Stimulated activated naive CD8-positive, alpha-beta T cell treated with anti-CD3 and anti-CD28 coated beads, Interleukin-15, amount 100 ng/mL, for 72 hours (primary cell): ENCODE results near the gene NADK.

Source experiments
- ATAC-seq: fragments of 150-1000 bp; cut with Tn5 transposase; 2 replicates; pipeline ENCODE4 v1.10.0; 2021; ENCODE audit warnings: mild to moderate bottlenecking, moderate library complexity
- DNase-seq, 2 donors: peaks; one replicate each; pipeline ENCODE4 v3.0.0; 2021 to 2022
- H3K27ac Mint-ChIP-seq, 2 donors: one replicate each; pipeline ENCODE4 v1.8.0; 2022; ENCODE audit warnings: mild to moderate bottlenecking in 2 of 2, mixed read lengths in 2 of 2, moderate library complexity in 2 of 2
- H3K27me3 Mint-ChIP-seq: one replicate; pipeline ENCODE4 v1.8.0; 2022; ENCODE audit warnings: mixed read lengths
- H3K4me1 Mint-ChIP-seq: one replicate; pipeline ENCODE4 v1.8.0; 2022; ENCODE audit warnings: mild to moderate bottlenecking, mixed read lengths
- H3K4me3 Mint-ChIP-seq, 2 donors: one replicate each; pipeline ENCODE4 v1.8.0; 2022; ENCODE audit warnings: mild to moderate bottlenecking in 2 of 2, mixed read lengths in 2 of 2, moderate library complexity in 1 of 2
- H3K9me3 Mint-ChIP-seq, 2 donors: one replicate each; pipeline ENCODE4 v1.8.0; 2022; ENCODE audit warnings: mixed read lengths in 2 of 2

NADK gene, protein sequence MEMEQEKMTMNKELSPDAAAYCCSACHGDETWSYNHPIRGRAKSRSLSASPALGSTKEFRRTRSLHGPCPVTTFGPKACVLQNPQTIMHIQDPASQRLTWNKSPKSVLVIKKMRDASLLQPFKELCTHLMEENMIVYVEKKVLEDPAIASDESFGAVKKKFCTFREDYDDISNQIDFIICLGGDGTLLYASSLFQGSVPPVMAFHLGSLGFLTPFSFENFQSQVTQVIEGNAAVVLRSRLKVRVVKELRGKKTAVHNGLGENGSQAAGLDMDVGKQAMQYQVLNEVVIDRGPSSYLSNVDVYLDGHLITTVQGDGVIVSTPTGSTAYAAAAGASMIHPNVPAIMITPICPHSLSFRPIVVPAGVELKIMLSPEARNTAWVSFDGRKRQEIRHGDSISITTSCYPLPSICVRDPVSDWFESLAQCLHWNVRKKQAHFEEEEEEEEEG

GRCh38 chr1:1777950-1778662 is at the start of gene NADK:
Gene NADK (minus strand): TSS chr1:1778470. CDS start chr1:1765406, 13,064 bp downstream.
- ATAC-seq (peak; percentile 58), DNase-seq (peak; percentile 69 to 82)
- no peaks in the 10 kb centered on the region for H3K27me3 Mint-ChIP-seq
- H3K27ac Mint-ChIP-seq = peak within 1 kb of the TSS; percentile 89 to 90
- peaks cover 73% of the 10 kb centered on the region for H3K4me1 Mint-ChIP-seq
- no peaks in the 10 kb centered on the region for H3K9me3 Mint-ChIP-seq
- H3K4me3 Mint-ChIP-seq = peak within 1 kb of the TSS; percentile 81 to 82

DNA sequence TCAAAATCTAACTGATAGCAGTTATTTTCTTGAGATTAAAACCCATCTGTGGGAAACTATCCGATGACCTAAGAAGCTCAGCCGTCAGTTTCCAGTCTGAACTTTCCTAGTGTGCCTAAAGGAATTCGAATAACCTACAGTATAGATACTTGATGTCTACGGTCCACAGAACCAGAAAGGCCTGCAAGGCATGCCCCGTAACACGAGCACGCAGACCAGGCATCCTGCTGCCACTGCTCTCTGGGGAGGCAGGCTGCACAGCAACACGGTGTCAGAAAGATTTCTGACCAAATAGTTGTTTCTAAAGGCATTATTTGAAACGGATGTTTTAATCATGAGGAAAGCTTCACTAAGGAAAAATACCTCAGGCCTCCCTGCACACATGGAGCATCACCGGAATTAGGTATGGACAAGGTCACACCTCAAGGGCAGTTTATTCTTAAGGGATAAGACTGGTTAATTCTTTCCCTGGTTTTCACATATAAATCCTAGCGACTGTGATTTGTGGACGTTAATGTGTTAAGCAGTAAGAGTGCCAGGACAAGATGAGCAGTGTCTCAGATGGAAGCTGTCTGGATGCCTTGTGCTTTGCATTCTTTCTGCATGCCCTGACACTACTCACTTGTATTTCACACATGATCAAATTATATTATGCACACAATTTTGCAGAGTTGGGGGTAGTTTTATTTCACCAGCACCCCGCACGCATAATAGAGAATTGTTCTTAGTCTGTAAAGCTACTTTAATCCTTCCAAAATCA is 49.0 kb upstream of the NADK start:
- DNase-seq (no peak), ATAC-seq (no peak)
- Mint-ChIP-seq H3K4me1 (peaks cover 35% of the 10 kb centered on the region), H3K4me3 (no peak overlapping the region), H3K9me3 (no peaks in the 10 kb centered on the region), H3K27me3 (no peaks in the 10 kb centered on the region), H3K27ac (no peak overlapping the region)

GRCh38 chr1:1826356-1827088 is 48.3 kb upstream of the NADK start:
- H3K27me3 Mint-ChIP-seq = no peaks in the 10 kb centered on the region
- H3K27ac Mint-ChIP-seq = peak overlapping the region; percentile 12 to 31
- H3K9me3 Mint-ChIP-seq = no peaks in the 10 kb centered on the region
- DNase-seq (no peak), ATAC-seq (no peak)
- no peak overlapping the region for H3K4me3 Mint-ChIP-seq
- H3K4me1 Mint-ChIP-seq = peaks cover 35% of the 10 kb centered on the region

DNA sequence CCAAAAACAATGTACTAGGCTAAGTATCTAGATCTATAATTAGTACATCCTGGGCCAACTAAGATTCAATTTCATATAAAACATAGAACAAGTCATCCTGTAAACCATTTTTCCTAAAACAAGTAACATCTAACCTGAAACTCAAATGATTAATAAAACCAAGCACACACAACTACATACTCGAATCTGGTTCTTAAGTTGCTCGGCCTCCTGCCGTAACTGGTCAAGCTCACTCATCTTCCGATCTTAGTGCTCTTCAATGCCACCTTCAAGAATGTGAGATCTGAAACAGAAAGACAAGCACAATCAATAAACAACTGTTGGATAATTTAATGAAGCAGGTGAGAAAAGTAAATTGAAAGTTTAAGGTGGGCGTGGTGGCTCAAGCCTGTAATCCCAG is 46.9 kb upstream of the NADK start:
- no peaks in the 10 kb centered on the region for H3K27me3 Mint-ChIP-seq
- H3K27ac Mint-ChIP-seq = peak overlapping the region; percentile 86 to 91
- no peaks in the 10 kb centered on the region for H3K9me3 Mint-ChIP-seq
- no peak for DNase-seq
- H3K4me3 Mint-ChIP-seq = no peak overlapping the region
- ATAC-seq = peak; percentile 46
- peaks cover 35% of the 10 kb centered on the region for H3K4me1 Mint-ChIP-seq

- Mint-ChIP-seq H3K4me1 (peaks cover 9% of the 10 kb centered on the region), H3K27ac (no peak overlapping the region), H3K9me3 (no peaks in the 10 kb centered on the region), H3K4me3 (no peak overlapping the region), H3K27me3 (no peaks in the 10 kb centered on the region)
- DNase-seq = no peak
- ATAC-seq = no peak
Observed at GRCh38 chr1:1819762-1820161, 41.5 kb upstream of the NADK start.

GRCh38 chr1:1817221-1817620 is 39.0 kb upstream of the NADK start:
- ATAC-seq (no peak), DNase-seq (no peak)
- peak overlapping the region in 1 of 2 donors; percentile 28 for H3K27ac Mint-ChIP-seq
- H3K27me3 Mint-ChIP-seq = no peaks in the 10 kb centered on the region
- no peak overlapping the region for H3K4me3 Mint-ChIP-seq
- H3K4me1 Mint-ChIP-seq = no peaks in the 10 kb centered on the region
- H3K9me3 Mint-ChIP-seq = no peaks in the 10 kb centered on the region

DNA sequence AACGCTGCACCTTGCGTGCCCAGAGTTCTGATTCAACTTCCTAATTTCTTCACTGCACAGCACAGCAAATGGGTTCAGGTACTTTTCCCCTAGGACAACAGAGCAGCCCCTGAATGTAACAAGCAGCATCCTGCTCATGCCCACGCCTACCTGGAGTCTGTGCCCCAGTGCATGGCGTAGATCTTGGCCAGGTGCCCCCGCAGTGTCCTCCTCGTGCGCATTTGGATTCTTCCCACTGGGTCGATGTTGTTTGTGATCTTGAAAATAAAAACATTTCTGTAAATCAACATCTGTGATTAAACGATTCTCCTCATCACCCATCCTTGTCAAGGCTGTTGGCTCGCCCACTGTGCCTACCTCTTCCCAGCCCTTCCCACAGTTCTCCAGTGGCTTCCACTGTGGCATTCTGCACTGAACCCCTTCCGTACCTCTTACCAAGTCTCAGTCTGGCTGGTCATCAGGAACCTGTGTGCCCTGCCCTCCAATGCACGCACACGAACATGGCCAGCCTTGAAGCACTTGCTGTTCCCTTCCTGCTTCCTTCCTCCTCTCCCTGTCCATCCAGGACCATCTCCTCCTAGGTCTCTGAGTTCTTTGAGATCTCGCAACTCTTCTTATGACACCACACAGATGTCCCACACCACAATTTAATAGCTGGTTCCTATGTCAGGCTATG is 37.5 kb upstream of the NADK start:
- Mint-ChIP-seq H3K9me3 (no peaks in the 10 kb centered on the region), H3K4me3 (no peak overlapping the region), H3K27ac (peak overlapping the region in 1 of 2 donors; percentile 88), H3K4me1 (no peaks in the 10 kb centered on the region), H3K27me3 (no peaks in the 10 kb centered on the region)
- no peak for DNase-seq
- no peak for ATAC-seq

DNA sequence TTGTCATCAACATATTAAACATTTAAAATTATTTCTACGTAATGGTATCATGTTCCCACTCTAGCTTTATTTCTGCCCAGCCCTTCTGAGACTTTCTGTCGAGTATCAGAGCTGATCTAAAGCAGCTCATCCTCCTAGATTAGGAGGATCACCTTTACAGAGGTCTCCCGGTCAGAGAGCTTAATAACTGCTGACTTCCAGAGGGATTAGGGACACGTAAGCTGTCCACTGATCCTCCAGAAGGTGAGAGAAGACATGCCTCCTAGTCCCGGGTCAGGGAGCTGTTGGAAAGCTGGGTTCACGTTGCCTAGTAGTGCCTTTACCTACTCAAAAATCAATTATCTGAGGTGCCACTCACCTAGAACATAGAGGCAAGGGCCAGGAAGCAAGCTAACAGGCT is 31.2 kb upstream of the NADK start:
- no peak for ATAC-seq
- Mint-ChIP-seq H3K9me3 (no peaks in the 10 kb centered on the region), H3K27me3 (no peaks in the 10 kb centered on the region), H3K4me3 (no peak overlapping the region), H3K27ac (peak overlapping the region in 1 of 2 donors; percentile 63), H3K4me1 (peaks cover 14% of the 10 kb centered on the region)
- DNase-seq = no peak

- no peaks in the 10 kb centered on the region for H3K9me3 Mint-ChIP-seq
- H3K27me3 Mint-ChIP-seq = no peaks in the 10 kb centered on the region
Observed at GRCh38 chr1:1808206-1808605, 29.9 kb upstream of the NADK start.

DNA sequence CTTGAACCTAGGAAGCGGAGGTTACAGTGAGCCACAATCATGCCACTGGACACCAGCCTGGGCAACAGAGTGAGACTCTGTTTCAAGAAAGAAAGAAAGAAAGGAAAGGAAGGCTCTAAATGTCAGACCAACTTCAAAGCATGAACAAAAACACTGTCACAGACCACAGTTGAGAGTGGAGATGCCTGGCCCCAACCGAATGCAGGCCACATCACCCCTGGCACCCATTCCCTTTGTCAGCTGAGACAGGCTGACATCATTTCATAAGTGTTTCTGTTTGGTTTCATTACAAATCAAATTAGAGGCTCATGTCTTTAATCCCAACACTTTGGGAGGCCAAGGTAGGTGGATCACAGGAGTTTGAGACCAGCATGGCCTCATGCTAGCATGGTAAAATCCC is 28.6 kb upstream of the NADK start:
- Mint-ChIP-seq H3K27ac (peak overlapping the region in 1 of 2 donors; percentile 80), H3K4me3 (no peak overlapping the region), H3K9me3 (no peaks in the 10 kb centered on the region), H3K4me1 (peaks cover 14% of the 10 kb centered on the region), H3K27me3 (no peaks in the 10 kb centered on the region)
- DNase-seq = no peak
- ATAC-seq = no peak

More at GRCh38 chr1:1808206-1808605, 29.9 kb upstream of the NADK start:
- H3K27ac Mint-ChIP-seq = no peak overlapping the region
- peaks cover 14% of the 10 kb centered on the region for H3K4me1 Mint-ChIP-seq
- no peak for ATAC-seq
- H3K4me3 Mint-ChIP-seq = no peak overlapping the region
- no peak for DNase-seq

DNA sequence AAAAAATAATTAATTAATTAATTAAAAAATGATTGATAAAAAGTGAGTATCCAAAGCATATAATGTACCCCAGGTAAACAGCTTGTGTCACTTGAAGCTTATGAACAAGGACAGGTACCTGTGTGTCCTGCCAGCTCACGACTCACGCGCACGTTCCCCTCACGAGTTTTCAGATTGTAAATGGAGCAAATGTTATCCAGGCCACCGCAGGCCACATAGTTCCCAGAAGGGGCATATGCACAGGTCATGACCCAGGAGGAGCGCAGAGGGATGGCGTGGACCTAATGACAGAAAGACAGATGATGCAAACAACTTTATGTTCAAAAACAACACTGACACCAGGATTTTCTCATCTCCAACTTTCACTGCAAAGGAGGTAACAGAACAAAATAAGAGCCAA is 26.0 kb upstream of the NADK start:
- Mint-ChIP-seq H3K4me3 (no peak overlapping the region), H3K4me1 (peaks cover 19% of the 10 kb centered on the region), H3K27ac (no peak overlapping the region), H3K27me3 (no peaks in the 10 kb centered on the region), H3K9me3 (no peaks in the 10 kb centered on the region)
- DNase-seq (no peak), ATAC-seq (no peak)

DNA sequence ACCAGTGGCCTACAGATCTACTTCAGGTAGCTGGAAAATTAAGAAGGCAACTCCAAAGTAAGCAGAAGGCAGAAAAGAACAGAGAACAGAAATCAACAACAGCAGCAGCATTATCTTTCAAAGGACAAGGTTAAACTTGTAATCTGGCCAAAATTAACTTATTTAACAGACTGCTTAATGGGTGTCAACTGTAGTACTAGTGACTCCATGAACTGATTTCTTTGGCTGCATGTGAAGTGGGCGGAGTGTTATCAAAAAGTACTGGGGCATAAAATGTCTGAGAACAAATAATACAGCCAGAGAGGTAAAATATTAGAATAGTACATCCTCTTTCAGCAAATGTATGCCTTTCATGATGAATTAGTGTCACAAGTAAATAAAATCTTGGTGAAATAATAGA is 24.6 kb upstream of the NADK start:
- H3K4me3 Mint-ChIP-seq = no peak overlapping the region
- DNase-seq = no peak
- H3K4me1 Mint-ChIP-seq = peaks cover 15% of the 10 kb centered on the region
- H3K27ac Mint-ChIP-seq = peak overlapping the region in 1 of 2 donors; percentile 76
- H3K27me3 Mint-ChIP-seq = no peaks in the 10 kb centered on the region
- no peaks in the 10 kb centered on the region for H3K9me3 Mint-ChIP-seq
- no peak for ATAC-seq

DNA sequence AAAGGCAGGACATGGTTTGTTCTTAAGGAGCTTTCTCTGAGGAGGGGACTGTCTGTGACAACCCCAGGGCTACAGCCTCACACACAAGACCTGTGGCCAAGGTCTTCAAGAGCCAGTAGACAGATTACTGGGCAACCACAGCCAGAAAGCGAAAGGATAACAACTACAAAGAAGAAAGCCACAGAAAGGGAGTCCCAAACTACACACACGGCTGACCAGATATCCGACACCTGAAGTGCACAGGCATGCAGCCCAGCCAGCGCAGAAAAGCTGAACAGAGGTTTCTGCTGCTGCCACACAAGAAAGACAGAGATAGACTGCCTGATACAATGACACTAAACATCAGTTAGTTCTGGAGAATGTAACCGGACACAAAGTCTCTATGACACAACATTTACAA is 21.4 kb upstream of the NADK start:
- Mint-ChIP-seq H3K9me3 (no peaks in the 10 kb centered on the region), H3K4me1 (peaks cover 11% of the 10 kb centered on the region), H3K4me3 (no peak overlapping the region), H3K27ac (no peak overlapping the region), H3K27me3 (no peaks in the 10 kb centered on the region)
- ATAC-seq (no peak), DNase-seq (no peak)

DNA sequence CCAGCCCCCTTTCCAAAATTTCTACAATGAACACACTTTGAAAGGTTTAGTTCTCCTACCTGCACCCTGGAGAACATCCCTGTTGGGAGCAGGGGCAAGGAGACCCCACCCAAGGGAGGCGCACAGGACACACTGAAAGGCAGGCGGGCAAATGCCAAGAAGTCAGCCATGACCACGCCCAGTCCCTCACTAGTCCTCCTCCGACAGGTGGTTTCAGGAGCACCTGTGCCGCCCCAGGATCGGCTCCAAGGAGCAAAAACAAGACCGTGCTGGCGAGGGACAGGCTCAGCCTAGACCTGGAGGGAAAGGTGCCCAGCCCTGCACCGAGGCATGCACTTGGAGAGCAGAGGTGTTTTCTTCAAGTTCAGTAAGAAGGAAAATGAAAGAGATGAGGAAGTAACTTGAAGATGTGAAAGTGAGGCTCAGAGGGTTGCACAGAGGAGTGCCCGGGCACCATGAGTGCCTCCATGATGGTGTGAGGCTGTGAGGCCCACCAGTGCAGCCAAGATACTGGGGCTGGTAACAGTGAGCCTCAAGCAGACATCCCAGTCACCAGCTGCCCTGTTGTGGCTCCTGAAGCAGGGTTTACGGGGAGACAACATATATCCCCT is 19.6 kb upstream of the NADK start:
- ATAC-seq (no peak), DNase-seq (no peak)
- Mint-ChIP-seq H3K9me3 (no peaks in the 10 kb centered on the region), H3K4me1 (peaks cover 11% of the 10 kb centered on the region), H3K27me3 (no peaks in the 10 kb centered on the region), H3K4me3 (no peak overlapping the region), H3K27ac (peak overlapping the region in 1 of 2 donors; percentile 2)
